SK-N-SH (cell line): ENCODE data around the gene GNG11. TPM values are rescaled to one million over a fixed set of nuclear protein-coding genes. Genes with fewer than 3 reads are reported as not detected.
A peak's percentile ranks its signal among the peaks of the same experiment; 100 is the strongest.

Source experiments
- CTCF ChIA-PET: fragments of 300-600, 350-600 bp; formaldehyde crosslinking; extraction: SDS; loops from one replicate; lab custom pipeline; 2021; lab: Yijun Ruan, JAX
- POLR2A ChIA-PET: fragments of 350-600 bp; sonication (Branson Sonifier 250); formaldehyde crosslinking; extraction: SDS; loops from one replicate; lab custom pipeline; 2020; ENCODE audit warnings: antibody characterized with exemption, inconsistent platforms; lab: Yijun Ruan, JAX
- DNase-seq: peaks from one replicate; pipeline ENCODE4 v3.0.0; 2012
- H2AFZ ChIP-seq: fragments of 200-600 bp; sonication (generic); 2 replicates; pipeline ENCODE4 v1.8.1; 2016; ENCODE audit warnings: antibody characterized with exemption, mild to moderate bottlenecking, low read depth
- H3F3A ChIP-seq: fragments of 200-600 bp; sonication (generic); replicated peaks from 2 replicates; pipeline ENCODE3; 2016; ENCODE audit warnings: antibody characterized with exemption, mild to moderate bottlenecking; ENCODE audit not compliant: insufficient read depth
- H3K27ac ChIP-seq, 2 experiments: fragments of 200-500 bp in 1 of 2; fragments of 200-600 bp in 1 of 2; sonication (Bioruptor generic) in 1 of 2; sonication (generic), shearing (Covaris generic) in 1 of 2; 2 replicates each; pipeline versions ENCODE4 v1.5.1 to v1.6.1; 2014 to 2016; ENCODE audit warnings: low read depth in 2 of 2, inconsistent platforms in 1 of 2, low read length in 1 of 2, mild to moderate bottlenecking in 1 of 2, mixed read lengths in 1 of 2
- H3K27me3 ChIP-seq: fragments of 200-600 bp; sonication (generic), shearing (Covaris generic); 2 replicates; pipeline ENCODE4 v1.6.1; 2016; ENCODE audit warnings: mixed run types; ENCODE audit not compliant: insufficient read depth
- H3K36me3 ChIP-seq, 2 experiments: fragments of 200-500 bp in 1 of 2; fragments of 200-600 bp in 1 of 2; sonication (Bioruptor generic) in 1 of 2; sonication (generic) in 1 of 2; replicated peaks in 1 of 2; 2 replicates each; pipeline versions ENCODE3 to v1.5.1; 2014 to 2016; ENCODE audit warnings: low read length in 1 of 2, mild to moderate bottlenecking in 1 of 2; ENCODE audit not compliant: insufficient read depth in 2 of 2, control insufficient read depth in 1 of 2
- H3K4me1 ChIP-seq, 2 experiments: fragments of 200-500 bp in 1 of 2; fragments of 200-600 bp in 1 of 2; sonication (Bioruptor generic) in 1 of 2; sonication (generic), shearing (Covaris generic) in 1 of 2; 2 replicates each; pipeline versions ENCODE4 v1.5.1 to v1.6.1; 2014 to 2016; ENCODE audit warnings: low read depth in 1 of 2, low read length in 1 of 2, mixed run types in 1 of 2; ENCODE audit not compliant: insufficient read depth in 2 of 2, control insufficient read depth in 1 of 2
- H3K4me2 ChIP-seq: fragments of 200-600 bp; sonication (generic), shearing (Covaris generic); 2 replicates; pipeline ENCODE4 v1.6.1; 2017; ENCODE audit warnings: mixed run types
- H3K4me3 ChIP-seq, 2 experiments: fragments of 200-500 bp in 1 of 2; fragments of 200-600 bp in 1 of 2; sonication (Bioruptor generic) in 1 of 2; sonication (generic), shearing (Covaris generic) in 1 of 2; 2 replicates each; pipeline versions ENCODE4 v1.5.1 to v1.8.1; 2014 to 2016; ENCODE audit warnings: low read depth in 2 of 2, inconsistent platforms in 1 of 2, low read length in 1 of 2, mild to moderate bottlenecking in 1 of 2, mixed read lengths in 1 of 2, moderate library complexity in 1 of 2
- H3K79me2 ChIP-seq: fragments of 200-600 bp; sonication (generic); 2 replicates; pipeline ENCODE4 v1.8.1; 2017; ENCODE audit warnings: mild to moderate bottlenecking; ENCODE audit not compliant: insufficient read depth
- H3K9ac ChIP-seq: fragments of 200-600 bp; sonication (generic); 2 replicates; pipeline ENCODE4 v1.6.1; 2017; ENCODE audit warnings: mixed run types
- H3K9me2 ChIP-seq: fragments of 200-600 bp; sonication (generic); 2 replicates; pipeline ENCODE4 v1.6.1; 2017; ENCODE audit warnings: mixed run types
- H3K9me3 ChIP-seq: fragments of 200-600 bp; sonication (generic); 2 replicates; pipeline ENCODE4 v1.6.1; 2017; ENCODE audit warnings: mixed run types, mild to moderate bottlenecking, moderate library complexity
- H4K20me1 ChIP-seq: fragments of 200-600 bp; sonication (generic); 2 replicates; pipeline ENCODE4 v1.6.1; 2017; ENCODE audit warnings: mild to moderate bottlenecking, mixed run types; ENCODE audit not compliant: insufficient read depth
- CHD2 ChIP-seq: fragments of 150-350 bp; IDR thresholded peaks from 2 replicates; pipeline ENCODE4 v1.6.1; 2018; ENCODE audit warnings: low read length; ENCODE audit not compliant: partially characterized antibody
- CTCF ChIP-seq: fragments of 200-600 bp; sonication (generic); IDR thresholded peaks from 2 replicates; pipeline ENCODE4 v1.6.1; 2017; ENCODE audit warnings: antibody characterized with exemption, mild to moderate bottlenecking, moderate library complexity
- FOXM1 ChIP-seq: IDR thresholded peaks from 2 replicates; pipeline ENCODE4 v1.4.0; 2012; ENCODE audit warnings: low read depth, mild to moderate bottlenecking
- MXI1 ChIP-seq: IDR thresholded peaks from 2 replicates; pipeline ENCODE4 v1.6.1; 2012; ENCODE audit warnings: mild to moderate bottlenecking, low read depth, low read length, improper control_type of control experiment
- NRF1 ChIP-seq: IDR thresholded peaks from 2 replicates; pipeline ENCODE4 v1.6.1; 2012; ENCODE audit warnings: low read depth, mild to moderate bottlenecking, low read length
- RAD21 ChIP-seq: IDR thresholded peaks from 2 replicates; pipeline ENCODE4 v1.6.1; 2012; ENCODE audit warnings: mild to moderate bottlenecking, low read length
- RFX5 ChIP-seq: IDR thresholded peaks from 2 replicates; pipeline ENCODE4 v1.6.1; 2012; ENCODE audit warnings: mild to moderate bottlenecking, improper control_type of control experiment, low read length
- SMC3 ChIP-seq: IDR thresholded peaks from 2 replicates; pipeline ENCODE4 v1.6.1; 2012; ENCODE audit warnings: low read depth, low read length, improper control_type of control experiment
- USF1 ChIP-seq: IDR thresholded peaks from 2 replicates; pipeline ENCODE4 v1.4.0; 2012; ENCODE audit warnings: low read depth, borderline replicate concordance
- USF2 ChIP-seq: fragments of 150-350 bp; IDR thresholded peaks from 2 replicates; pipeline ENCODE4 v1.6.1; 2017; ENCODE audit warnings: antibody characterized with exemption, low read length, low read depth, borderline replicate concordance
- YY1 ChIP-seq: IDR thresholded peaks from 2 replicates; pipeline ENCODE4 v1.4.0; 2012; ENCODE audit warnings: low read depth, mild to moderate bottlenecking
- WGBS: methylation state at CpG from one replicate; pipeline ENCODE4 v1.1.6; 2017; ENCODE audit warnings: low lambda C conversion rate; 5-methylcytosine and 5-hydroxymethylcytosine counted together
- polyA plus RNA-seq, 3 experiments: library from polyadenylated mRNA; depleted of rRNA; stranded (reverse); fragments of >200 nt; gene quantifications; 2 replicates each; pipeline ENCODE4 v1.2.3, GENCODE V29; 2012

GNG11 gene
- polyA plus RNA-seq, 1 of the 3 experiments (the other 2 are of a cell fraction): 11.5 TPM

- Histone ChIP-seq H3K27me3 (no peaks in the 10 kb centered on the region), H3K4me3 (no peak overlapping the region), H3K9me2 (no peaks in the 10 kb centered on the region), H3K27ac (no peak overlapping the region), H3K9ac (no peak overlapping the region), H3K9me3 (no peaks in the 10 kb centered on the region), H2AFZ (no peak overlapping the region), H3F3A (no peaks in the 10 kb centered on the region), H3K4me2 (no peak overlapping the region), H3K36me3 (no peaks in the 10 kb centered on the region), H3K4me1 (peaks cover 0 to 3% of the 10 kb centered on the region in 2 experiments; a peak in 2 of 4 replicates), H4K20me1 (no peaks in the 10 kb centered on the region), H3K79me2 (no peaks in the 10 kb centered on the region)
- 71% methylated on average over 2 of the region's 2 CpGs for WGBS
- TF ChIP-seq USF2: no peak
- ChIA-PET CTCF (interaction anchor here (0.9 kb wide), 1 partner anchor 7 kb away, joined by 3 read pairs; the partner anchor contains the start of gene TFPI2), POLR2A (no interaction called here)
- DNase-seq: no peak
These were observed 23.9 kb upstream of the GNG11 start for GRCh38 chr7:93897680-93898079.

GRCh38 chr7:93902777-93903423 is 18.6 kb upstream of the GNG11 start:
- no peaks in the 10 kb centered on the region for H3K9me3 ChIP-seq
- peak; percentile 55 for DNase-seq
- H3F3A ChIP-seq: no peaks in the 10 kb centered on the region
- no peak overlapping the region for H3K4me3 ChIP-seq
- no peak overlapping the region for H3K9ac ChIP-seq
- TF ChIP-seq CHD2 (no peak), NRF1 (no peak), USF1 (no peak), YY1 (no peak), MXI1 (no peak), FOXM1 (no peak), SMC3 (peak; percentile 80), RFX5 (no peak), RAD21 (peak; percentile 88), CTCF (peak; percentile 99)
- H3K9me2 ChIP-seq: no peaks in the 10 kb centered on the region
- no peak overlapping the region for H3K27ac ChIP-seq
- H3K36me3 ChIP-seq: no peaks in the 10 kb centered on the region
- H3K4me2 ChIP-seq: no peak overlapping the region
- H2AFZ ChIP-seq: no peak overlapping the region
- ChIA-PET POLR2A (interaction anchor here (0.6 to 0.9 kb wide), 2 partner anchors 11 to 19 kb away, joined by 3 to 5 read pairs; partner anchors contain the start of gene GNG11), CTCF (interaction anchor here (0.5 to 4.6 kb wide), 43 partner anchors 10 to 544 kb away, joined by 3 to 38 read pairs (median 4); partner anchors contain the start of genes GNG11 and TFPI2)
- no peaks in the 10 kb centered on the region for H4K20me1 ChIP-seq
- H3K4me1 ChIP-seq: no peaks in the 10 kb centered on the region
- WGBS: 89% methylated on average over 1 of the region's 1 CpG
- no peaks in the 10 kb centered on the region for H3K79me2 ChIP-seq
- H3K27me3 ChIP-seq: no peaks in the 10 kb centered on the region
